ENCODE measurements around the gene COMMD1. TPM values are rescaled to one million over a fixed set of nuclear protein-coding genes. Genes with fewer than 3 reads are reported as not detected.

COMMD1 gene
- total and polyA plus RNA-seq, 9 donors = 25.4 to 48.8 (median 33.3) TPM

DNA sequence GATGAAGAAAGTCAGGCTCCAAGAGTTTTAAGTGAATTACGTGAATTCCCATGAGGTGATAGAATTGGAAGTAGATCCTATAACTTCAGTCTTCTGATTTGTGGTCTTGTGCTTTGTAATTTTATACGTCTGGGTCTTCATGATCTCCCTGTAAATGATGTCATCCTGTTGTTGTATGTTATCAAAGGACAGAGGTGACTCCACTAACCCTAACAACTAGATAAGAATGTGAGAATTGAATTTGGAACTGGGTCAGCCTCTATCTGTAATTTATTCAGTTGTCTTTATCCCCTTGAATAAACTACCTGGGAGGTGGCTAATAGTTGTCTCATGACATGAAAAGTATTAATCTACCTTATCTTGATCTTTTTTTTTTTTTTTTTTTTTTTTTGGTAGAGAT lies 204.1 kb downstream of the COMMD1 start:
- H3K4me1 ChIP-seq (ENCODE audit: insufficient read depth) = peaks cover 2% of the 10 kb centered on the region
- no peak overlapping the region for H3K4me3 ChIP-seq
- H3K36me3 ChIP-seq = no peaks in the 10 kb centered on the region
- no peaks in the 10 kb centered on the region for H3K27me3 ChIP-seq
- 89 to 95% (median 90%) methylated on average over 2 of the region's 2 CpGs for WGBS, 3 donors
- H3K27ac ChIP-seq = no peak overlapping the region
- DNase-seq = no peak
- no peak for TF ChIP-seq CTCF (IDR thresholded peaks at IDR 0.05)
- TF ChIP-seq POLR2A (IDR thresholded peaks at IDR 0.05) = no peak
- no peak for TF ChIP-seq EP300 (IDR thresholded peaks at IDR 0.05)
- no peaks in the 10 kb centered on the region for H3K9me3 ChIP-seq
- intact Hi-C loops (cut with DNase I) = no loop called here

GRCh38 chr2:62110415-62111025 lies 205.0 kb downstream of the COMMD1 start:
- H3K4me1 ChIP-seq (ENCODE audit: insufficient read depth) = peaks cover 2% of the 10 kb centered on the region
- intact Hi-C loops (cut with DNase I) = no loop called here
- no peaks in the 10 kb centered on the region for H3K36me3 ChIP-seq
- TF ChIP-seq CTCF (IDR thresholded peaks at IDR 0.05) (no peak), POLR2A (IDR thresholded peaks at IDR 0.05) (no peak), EP300 (IDR thresholded peaks at IDR 0.05) (no peak)
- no peak for DNase-seq
- no peaks in the 10 kb centered on the region for H3K9me3 ChIP-seq
- 72 to 75% (median 73%) methylated on average over 4 of the region's 4 CpGs for WGBS, 3 donors
- no peaks in the 10 kb centered on the region for H3K27me3 ChIP-seq
- no peak overlapping the region for H3K4me3 ChIP-seq
- no peak overlapping the region for H3K27ac ChIP-seq

DNA sequence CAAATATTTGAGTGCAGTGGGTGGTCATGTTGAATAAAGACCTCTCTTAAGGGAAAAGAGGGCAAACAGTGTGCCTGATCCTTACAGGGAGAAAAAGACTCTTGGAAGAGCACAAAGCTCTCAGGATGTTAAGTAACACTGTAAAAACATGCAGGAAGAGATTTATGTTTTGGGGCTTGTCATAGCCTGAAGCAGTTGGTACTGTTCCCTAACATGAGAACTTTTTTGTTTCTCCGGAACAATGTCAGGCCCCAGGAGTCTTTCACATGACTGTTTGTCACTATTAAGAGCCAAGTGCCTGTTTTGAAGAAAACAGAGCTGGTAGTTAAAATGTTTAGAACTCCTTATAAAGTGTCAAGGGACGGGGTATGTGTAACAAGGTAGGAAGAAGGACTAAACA lies 206.7 kb downstream of the COMMD1 start:
- H3K4me1 ChIP-seq (ENCODE audit: insufficient read depth) = peaks cover 2% of the 10 kb centered on the region
- intact Hi-C loops (cut with DNase I) = no loop called here
- no peaks in the 10 kb centered on the region for H3K27me3 ChIP-seq
- no peak for DNase-seq
- no peak for TF ChIP-seq POLR2A (IDR thresholded peaks at IDR 0.05)
- TF ChIP-seq CTCF (IDR thresholded peaks at IDR 0.05) = no peak
- TF ChIP-seq EP300 (IDR thresholded peaks at IDR 0.05) = no peak
- no peak overlapping the region for H3K27ac ChIP-seq
- no peak overlapping the region for H3K4me3 ChIP-seq
- WGBS, 3 donors = 35 to 52% (median 42%) methylated on average over 2 of the region's 2 CpGs
- H3K9me3 ChIP-seq = no peaks in the 10 kb centered on the region
- no peaks in the 10 kb centered on the region for H3K36me3 ChIP-seq

- H3K36me3 ChIP-seq = no peaks in the 10 kb centered on the region
- H3K4me3 ChIP-seq = no peak overlapping the region
- no peak overlapping the region for H3K27ac ChIP-seq
- H3K27me3 ChIP-seq = no peaks in the 10 kb centered on the region
- intact Hi-C loops (cut with DNase I) = no loop called here
- no peak for DNase-seq
- WGBS, 3 donors = 86 to 90% (median 87%) methylated on average over 5 of the region's 5 CpGs
- no peak for TF ChIP-seq CTCF (IDR thresholded peaks at IDR 0.05)
- TF ChIP-seq EP300 (IDR thresholded peaks at IDR 0.05) = no peak
- TF ChIP-seq POLR2A (IDR thresholded peaks at IDR 0.05) = no peak
- H3K9me3 ChIP-seq = no peaks in the 10 kb centered on the region
- peaks cover 2% of the 10 kb centered on the region for H3K4me1 ChIP-seq (ENCODE audit: insufficient read depth)
Observed at GRCh38 chr2:62114564-62114963, 209.1 kb downstream of the COMMD1 start.

Data from ovary (tissue), 9 donors.